K562 (cell line): ENCODE results near the gene METAP2. TPM values are rescaled to one million over a fixed set of nuclear protein-coding genes. Genes with fewer than 3 reads are reported as not detected.
A peak's percentile ranks its signal among the peaks of the same experiment; 100 is the strongest.

Source experiments
- CXXC5 ChIP-seq: fragments of 250-450 bp; sonication (Bioruptor Pico); IDR thresholded peaks from 2 replicates; pipeline ENCODE4 v1.8.0; 2022; ENCODE audit warnings: inconsistent platforms, mild to moderate bottlenecking, moderate library complexity
- E2F6 ChIP-seq, 2 experiments: IDR thresholded peaks; 2 replicates each; pipeline ENCODE4 v1.6.1; 2011; ENCODE audit warnings: borderline replicate concordance in 1 of 2, control low read depth in 1 of 2, low read depth in 1 of 2, low read length in 1 of 2, mild to moderate bottlenecking in 1 of 2, mixed read lengths in 1 of 2, moderate library complexity in 1 of 2; ENCODE audit not compliant: insufficient read depth in 1 of 2, insufficient read length in 1 of 2, poor library complexity in 1 of 2, severe bottlenecking in 1 of 2; ENCODE audit errors: extremely low read depth in 1 of 2
- ETV1 ChIP-seq: fragments of 450-650 bp; conservative IDR thresholded peaks from 2 replicates; pipeline ENCODE4 v1.6.1; 2016; ENCODE audit warnings: missing genetic modification characterization, control low read depth, low read depth, missing compliant biosample characterization
- FOSL1 ChIP-seq: fragments of 200-800 bp; sonication (Bioruptor generic); conservative IDR thresholded peaks from 2 replicates; pipeline ENCODE4 v1.6.1; 2016; ENCODE audit warnings: missing genetic modification characterization, missing compliant biosample characterization
- FOXM1 ChIP-seq, 2 experiments: fragments of 450-650 bp in 1 of 2; sonication (generic) in 1 of 2; formaldehyde crosslinking in 1 of 2; IDR thresholded peaks; 2 replicates each; pipeline versions ENCODE4 v1.6.1 to v1.9.0; 2017 to 2022; ENCODE audit warnings: low read depth in 2 of 2, mild to moderate bottlenecking in 2 of 2, missing genetic modification reagents in 1 of 2, moderate library complexity in 1 of 2
- MAZ ChIP-seq, 2 experiments: fragments of 450-650 bp in 1 of 2; sonication (generic) in 1 of 2; formaldehyde crosslinking; IDR thresholded peaks in 1 of 2; conservative IDR thresholded peaks in 1 of 2; 2 replicates each; pipeline versions ENCODE4 v1.4.0 to v1.5.0; 2020; ENCODE audit warnings: mild to moderate bottlenecking in 1 of 2, missing genetic modification reagents in 1 of 2
- MGA ChIP-seq: fragments of 450-650 bp; IDR thresholded peaks from 2 replicates; pipeline ENCODE4 v1.6.1; 2016; ENCODE audit warnings: mild to moderate bottlenecking, moderate library complexity
- NR2F6 ChIP-seq: fragments of 450-650 bp; formaldehyde crosslinking; IDR thresholded peaks from 2 replicates; pipeline ENCODE4 v1.4.0; 2020; ENCODE audit warnings: mild to moderate bottlenecking
- TEAD2 ChIP-seq: fragments of 450-650 bp; IDR thresholded peaks from 2 replicates; pipeline ENCODE4 v1.6.1; 2016; ENCODE audit warnings: missing genetic modification characterization, control low read depth, missing compliant biosample characterization
- VEZF1 ChIP-seq: fragments of 200-800 bp; sonication (Bioruptor generic); IDR thresholded peaks from 2 replicates; pipeline ENCODE4 v1.6.1; 2017; ENCODE audit warnings: missing genetic modification characterization, missing compliant biosample characterization
- ZC3H11A ChIP-seq: IDR thresholded peaks from 2 replicates; pipeline ENCODE4 v1.6.1; 2012; ENCODE audit warnings: low read depth, low read length, improper control_type of control experiment
- polyA plus RNA-seq, 8 experiments: library from polyadenylated mRNA; depleted of rRNA in 4 of 8; stranded (reverse) in 5 of 8; unstranded in 3 of 8; fragments of >200 nt; fragmentation: Nextera tagmentation in 2 of 8; fragmentation: Illumina TruSeq in 1 of 8; extraction: Ambion mirVana in 2 of 8; extraction: Trizol in 1 of 8; gene quantifications; 2 replicates each; pipeline versions ENCODE4 v1.2.1 to v1.2.3, GENCODE V29; 2011 to 2014; ENCODE audit warnings: inconsistent platforms in 1 of 8, missing spikeins in 1 of 8
- total RNA-seq, 7 experiments: library from RNA; depleted of rRNA in 6 of 7; stranded (reverse); fragments of >200 nt in 6 of 7; fragmentation: Illumina TruSeq in 2 of 7; extraction: Trizol in 2 of 7; gene quantifications; 2 replicates each; pipeline versions ENCODE4 v1.2.1 to v1.2.3, GENCODE V29; 2011 to 2021; ENCODE audit warnings: low replicate concordance in 1 of 7

The METAP2 gene
- total and polyA plus RNA-seq, 9 of the 15 experiments (the other 6 are each of a cell fraction or from before 2014, with no cell fraction given), result 75.5 to 205 (median 164) TPM

- TF ChIP-seq MGA (peak; percentile 68), MAZ (CRISPR knock-in tag; conservative IDR thresholded peaks at IDR 0.05 in 1 of 2, IDR thresholded peaks at IDR 0.05 in 1 of 2) (peak in 1 of 2 experiments; percentile 34; a peak in 3 of 4 replicates), CXXC5 (CRISPR knock-in tag) (peak; percentile 49; the same call in 1 of the 2 replicates), FOXM1 (IDR thresholded peaks at IDR 0.05; ENCODE audit: low read depth) (no peak), FOXM1 (CRISPR knock-in tag; IDR thresholded peaks at IDR 0.05; ENCODE audit: low read depth) (no peak), VEZF1 (peak; percentile 79), E2F6 (IDR thresholded peaks at IDR 0.05; ENCODE audit: borderline replicate concordance in 1 of 2, extremely low read depth in 1 of 2, insufficient read depth in 1 of 2, insufficient read length in 1 of 2, low read depth in 1 of 2, low read length in 1 of 2, poor library complexity in 1 of 2, severe bottlenecking in 1 of 2) (peak in 1 of 2 experiments; percentile 16), ETV1 (no peak), TEAD2 (tag) (no peak), FOSL1 (tag) (no peak), NR2F6 (CRISPR knock-in tag) (no peak), ZC3H11A (no peak)
These were observed 74.8 kb downstream of the METAP2 start (continued) for GRCh38 chr12:95548539-95549391.
